Smooth muscle cell (in vitro differentiated cells): ENCODE data around the gene MINDY4. TPM values are rescaled to one million over a fixed set of nuclear protein-coding genes. Genes with fewer than 3 reads are reported as not detected.

Experiments
- DNase-seq: peaks from one replicate; lab custom pipeline; 2025; ENCODE audit not compliant: unreplicated experiment; lab: John Stamatoyannopoulos, UW
- H2AFZ ChIP-seq: fragments of 200-600 bp; sonication (generic); 2 replicates; pipeline ENCODE4 v1.6.0; 2016; ENCODE audit warnings: antibody characterized with exemption, low read depth, mild to moderate bottlenecking
- H3F3A ChIP-seq: fragments of 200-600 bp; sonication (generic); 2 replicates; pipeline ENCODE4 v1.6.0; 2017; ENCODE audit warnings: antibody characterized with exemption, low read depth
- H3K27ac ChIP-seq: fragments of 200-600 bp; sonication (generic); 2 replicates; pipeline ENCODE4 v1.5.1; 2016; ENCODE audit warnings: low read depth, mild to moderate bottlenecking
- H3K27me3 ChIP-seq: fragments of 200-600 bp; sonication (generic); 2 replicates; pipeline ENCODE4 v1.6.1; 2016; ENCODE audit warnings: low read depth, mild to moderate bottlenecking
- H3K36me3 ChIP-seq: fragments of 200-600 bp; sonication (generic); 2 replicates; pipeline ENCODE4 v1.5.1; 2016; ENCODE audit warnings: low read depth
- H3K4me1 ChIP-seq: fragments of 200-600 bp; sonication (generic); 2 replicates; pipeline ENCODE4 v1.5.1; 2016; ENCODE audit warnings: low read depth
- H3K4me2 ChIP-seq: fragments of 200-600 bp; sonication (generic); 2 replicates; pipeline ENCODE4 v1.6.0; 2016; ENCODE audit warnings: mild to moderate bottlenecking
- H3K4me3 ChIP-seq: fragments of 200-600 bp; sonication (generic); 2 replicates; pipeline ENCODE4 v1.5.1; 2016; ENCODE audit warnings: mild to moderate bottlenecking
- H3K79me2 ChIP-seq: fragments of 200-600 bp; sonication (generic); 2 replicates; pipeline ENCODE4 v1.6.0; 2016; ENCODE audit warnings: low read depth, mild to moderate bottlenecking
- H3K9ac ChIP-seq: fragments of 200-600 bp; sonication (generic); 2 replicates; pipeline ENCODE4 v1.6.0; 2016; ENCODE audit warnings: low read depth
- H3K9me3 ChIP-seq: fragments of 200-600 bp; sonication (generic); replicated peaks from 2 replicates; pipeline ENCODE4 v1.5.1; 2016; ENCODE audit warnings: low read depth
- H4K20me1 ChIP-seq: fragments of 200-600 bp; sonication (generic); 2 replicates; pipeline ENCODE4 v1.6.0; 2016; ENCODE audit warnings: low read depth
- CTCF ChIP-seq: fragments of 200-600 bp; sonication (generic); IDR thresholded peaks from 2 replicates; pipeline ENCODE4 v1.5.1; 2017; ENCODE audit warnings: borderline replicate concordance, mild to moderate bottlenecking, antibody characterized with exemption; ENCODE audit not compliant: insufficient read depth, poor library complexity, severe bottlenecking
- WGBS: methylation state at CpG from one replicate; pipeline ENCODE4 v1.1.7; 2016; ENCODE audit warnings: low lambda C conversion rate; 5-methylcytosine and 5-hydroxymethylcytosine counted together
- polyA plus RNA-seq: library from polyadenylated mRNA; unstranded; fragments of >200 nt; fragmentation: Nextera tagmentation; extraction: Ambion mirVana; gene quantifications from 2 replicates; pipeline ENCODE4 v1.2.1, GENCODE V29; 2016
- total RNA-seq: library from RNA; depleted of rRNA; stranded (reverse); fragments of >200 nt; gene quantifications from 2 replicates; pipeline ENCODE4 v1.2.3, GENCODE V29; 2014

Gene MINDY4
- total and polyA plus RNA-seq, 2 experiments from 2014 or later, result 4.9 to 5.3 TPM

GRCh38 chr7:30933124-30933974 lies 162.1 kb downstream of the MINDY4 start:
- Histone ChIP-seq H3F3A (peaks cover 8% of the 10 kb centered on the region), H3K9ac (no peak overlapping the region), H3K27ac (no peak overlapping the region), H3K4me3 (no peak overlapping the region), H3K9me3 (no peaks in the 10 kb centered on the region), H3K4me1 (peaks cover 18% of the 10 kb centered on the region), H3K27me3 (no peaks in the 10 kb centered on the region), H3K4me2 (no peak overlapping the region), H3K79me2 (no peaks in the 10 kb centered on the region), H4K20me1 (no peaks in the 10 kb centered on the region), H3K36me3 (no peaks in the 10 kb centered on the region), H2AFZ (no peak overlapping the region)
- no peak for DNase-seq
- TF ChIP-seq CTCF, result no peak
- WGBS, result 75% methylated on average over 26 of the region's 26 CpGs

GRCh38 chr7:30934225-30934624 lies 163.0 kb downstream of the MINDY4 start:
- Histone ChIP-seq H3F3A (peaks cover 8% of the 10 kb centered on the region), H3K79me2 (no peaks in the 10 kb centered on the region), H3K4me1 (peaks cover 18% of the 10 kb centered on the region), H2AFZ (no peak overlapping the region), H3K9me3 (no peaks in the 10 kb centered on the region), H3K4me2 (no peak overlapping the region), H3K27ac (no peak overlapping the region), H4K20me1 (no peaks in the 10 kb centered on the region), H3K4me3 (no peak overlapping the region), H3K36me3 (no peaks in the 10 kb centered on the region), H3K27me3 (no peaks in the 10 kb centered on the region), H3K9ac (no peak overlapping the region)
- DNase-seq, result no peak
- TF ChIP-seq CTCF, result no peak
- WGBS, result 99% methylated on average over 5 of the region's 5 CpGs

- no peaks in the 10 kb centered on the region for H3K36me3 ChIP-seq
- H3F3A ChIP-seq, result peaks cover 8% of the 10 kb centered on the region
Observed at GRCh38 chr7:30934732-30935568, 163.7 kb downstream of the MINDY4 start.

More at GRCh38 chr7:30934732-30935568, 163.7 kb downstream of the MINDY4 start:
- Histone ChIP-seq H3K9me3 (no peaks in the 10 kb centered on the region), H2AFZ (no peak overlapping the region), H3K4me1 (peaks cover 18% of the 10 kb centered on the region), H3K4me3 (no peak overlapping the region), H3K4me2 (no peak overlapping the region), H4K20me1 (no peaks in the 10 kb centered on the region), H3K79me2 (no peaks in the 10 kb centered on the region), H3K27me3 (peaks cover 3% of the 10 kb centered on the region), H3K27ac (no peak overlapping the region), H3K9ac (no peak overlapping the region)
- no peak for TF ChIP-seq CTCF
- DNase-seq, result no peak
- WGBS, result 94% methylated on average over 6 of the region's 6 CpGs
